ENCODE measurements around the gene C12orf42.

The C12orf42 gene

DNA sequence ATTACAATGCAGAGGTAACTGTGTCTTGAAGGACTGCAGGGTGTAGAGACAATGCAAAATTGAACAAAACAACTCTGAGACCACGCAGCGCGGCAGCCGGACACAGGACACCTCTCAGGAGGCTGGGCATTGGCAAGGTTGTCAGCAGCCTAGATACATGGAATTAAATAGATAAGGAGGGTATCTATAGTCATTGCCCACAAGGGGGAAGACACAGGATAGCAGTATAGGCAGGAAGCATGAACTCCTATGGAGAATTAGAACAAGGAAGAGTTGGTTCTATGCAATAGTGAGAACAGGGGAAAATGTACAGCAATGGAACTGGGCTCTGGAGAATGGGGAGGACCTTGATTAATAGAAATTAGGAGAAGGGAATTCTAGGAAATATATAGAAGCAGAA lies 164.1 kb downstream of the C12orf42 start:
- H3K4me2 ChIP-seq (ENCODE audit: low read length), result no peak overlapping the region
- TF ChIP-seq CTCF (IDR thresholded peaks at IDR 0.05), result no peak

GRCh38 chr12:103330672-103331071 lies 165.1 kb downstream of the C12orf42 start:
- Histone ChIP-seq H3K27me3 (ENCODE audit: control insufficient read depth, insufficient read depth, low read length) (no peaks in the 10 kb centered on the region), H3K4me2 (ENCODE audit: low read length) (no peak overlapping the region), H3K9ac (no peak overlapping the region), H3K79me2 (no peaks in the 10 kb centered on the region), H3K9me3 (ENCODE audit: control insufficient read depth, low read length) (no peaks in the 10 kb centered on the region), H3K27ac (no peak overlapping the region), H3K4me3 (ENCODE audit: low read depth, low read length) (no peak overlapping the region), H3K4me1 (no peaks in the 10 kb centered on the region), H3K36me3 (ENCODE audit: control insufficient read depth, insufficient read depth, low read length) (no peaks in the 10 kb centered on the region), H2AFZ (no peak overlapping the region)
- no peak for TF ChIP-seq CTCF (IDR thresholded peaks at IDR 0.05)

More for the DNA sequence above, 164.1 kb downstream of the C12orf42 start:
- Histone ChIP-seq H3K27me3 (ENCODE audit: control insufficient read depth, insufficient read depth, low read length) (no peaks in the 10 kb centered on the region), H3K4me3 (ENCODE audit: low read depth, low read length) (no peak overlapping the region), H3K36me3 (ENCODE audit: control insufficient read depth, insufficient read depth, low read length) (no peaks in the 10 kb centered on the region), H3K9me3 (ENCODE audit: control insufficient read depth, low read length) (no peaks in the 10 kb centered on the region), H3K9ac (no peak overlapping the region), H3K79me2 (no peaks in the 10 kb centered on the region), H3K27ac (no peak overlapping the region), H2AFZ (no peak overlapping the region), H3K4me1 (no peaks in the 10 kb centered on the region)

DNA sequence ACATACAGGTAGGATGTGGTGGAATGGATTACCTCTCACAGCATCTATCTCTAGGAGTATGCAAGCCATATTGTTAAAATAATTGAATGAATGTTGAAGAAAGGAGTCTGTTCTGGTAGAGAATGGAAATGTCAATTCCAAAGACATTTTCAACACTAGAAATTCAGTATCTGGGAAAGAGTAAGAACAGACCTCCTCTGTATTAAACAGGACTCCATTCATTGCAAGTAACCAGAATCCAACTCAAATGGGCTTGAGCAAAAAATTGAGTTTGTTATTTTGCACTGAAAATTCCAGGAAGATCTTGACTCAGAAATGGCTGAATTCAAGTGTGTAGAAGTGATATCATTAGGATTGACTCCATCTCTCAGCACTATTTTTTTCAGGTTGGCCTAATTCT lies 168.1 kb downstream of the C12orf42 start:
- TF ChIP-seq CTCF (IDR thresholded peaks at IDR 0.05), result no peak
- H3K4me2 ChIP-seq (ENCODE audit: low read length), result no peak overlapping the region

DNA sequence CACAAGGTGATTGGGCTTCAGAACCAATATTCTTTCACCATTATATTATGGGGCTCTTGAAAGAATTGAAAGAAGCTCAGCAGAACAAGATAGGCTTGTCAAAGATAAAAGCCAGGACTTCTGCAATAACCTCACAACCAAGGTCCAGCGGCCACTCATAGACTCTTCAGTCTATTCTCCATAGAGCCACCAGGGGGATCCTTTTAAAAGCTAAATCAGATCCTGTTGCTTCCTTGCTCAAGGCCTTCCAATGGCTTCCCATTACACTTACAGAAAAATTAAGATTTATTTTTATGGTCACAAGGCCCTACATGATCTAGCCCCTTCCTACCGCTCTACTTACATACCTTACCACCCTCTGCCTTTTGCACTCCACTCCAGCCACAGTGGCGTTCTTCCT lies 169.6 kb downstream of the C12orf42 start:
- no peak overlapping the region for H3K27ac ChIP-seq
- TF ChIP-seq CTCF (IDR thresholded peaks at IDR 0.05), result no peak

More for the DNA sequence above, 168.1 kb downstream of the C12orf42 start:
- Histone ChIP-seq H3K36me3 (ENCODE audit: control insufficient read depth, insufficient read depth, low read length) (no peaks in the 10 kb centered on the region), H3K79me2 (no peaks in the 10 kb centered on the region), H3K27ac (no peak overlapping the region), H3K4me3 (ENCODE audit: low read depth, low read length) (no peak overlapping the region), H3K9me3 (ENCODE audit: control insufficient read depth, low read length) (no peaks in the 10 kb centered on the region), H2AFZ (no peak overlapping the region), H3K4me1 (no peaks in the 10 kb centered on the region), H3K9ac (no peak overlapping the region), H3K27me3 (ENCODE audit: control insufficient read depth, insufficient read depth, low read length) (no peaks in the 10 kb centered on the region)

DNA sequence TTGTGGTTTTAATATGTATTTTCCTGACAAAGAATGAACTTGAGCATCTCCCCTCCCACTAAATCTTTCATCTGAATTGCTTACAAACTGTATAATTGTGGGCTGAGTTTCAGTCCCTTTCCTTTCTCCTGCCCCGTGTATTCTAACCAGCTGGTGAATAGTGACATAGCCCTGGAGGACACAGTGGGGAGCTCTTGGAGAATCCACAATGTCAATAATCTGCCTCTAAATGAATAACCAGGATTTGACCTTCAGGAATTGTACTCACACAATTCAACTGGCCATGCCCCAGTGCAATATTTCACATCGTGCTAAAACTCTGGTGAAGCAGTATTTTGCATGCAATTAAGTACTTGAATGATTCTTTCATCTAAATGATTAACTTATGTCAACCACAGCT lies 177.2 kb downstream of the C12orf42 start:
- Histone ChIP-seq H3K4me1 (no peaks in the 10 kb centered on the region), H3K27ac (no peak overlapping the region), H3K4me3 (ENCODE audit: low read depth, low read length) (no peak overlapping the region), H3K36me3 (ENCODE audit: control insufficient read depth, insufficient read depth, low read length) (no peaks in the 10 kb centered on the region), H3K4me2 (ENCODE audit: low read length) (no peak overlapping the region), H3K9ac (no peak overlapping the region), H3K27me3 (ENCODE audit: control insufficient read depth, insufficient read depth, low read length) (no peaks in the 10 kb centered on the region), H3K79me2 (no peaks in the 10 kb centered on the region), H3K9me3 (ENCODE audit: control insufficient read depth, low read length) (no peaks in the 10 kb centered on the region), H2AFZ (no peak overlapping the region)
- no peak for TF ChIP-seq CTCF (IDR thresholded peaks at IDR 0.05)

More for the DNA sequence above, 169.6 kb downstream of the C12orf42 start:
- Histone ChIP-seq H2AFZ (no peak overlapping the region), H3K4me2 (ENCODE audit: low read length) (no peak overlapping the region), H3K79me2 (no peaks in the 10 kb centered on the region), H3K36me3 (ENCODE audit: control insufficient read depth, insufficient read depth, low read length) (no peaks in the 10 kb centered on the region), H3K9ac (no peak overlapping the region), H3K4me3 (ENCODE audit: low read depth, low read length) (no peak overlapping the region), H3K9me3 (ENCODE audit: control insufficient read depth, low read length) (no peaks in the 10 kb centered on the region), H3K27me3 (ENCODE audit: control insufficient read depth, insufficient read depth, low read length) (no peaks in the 10 kb centered on the region), H3K4me1 (no peaks in the 10 kb centered on the region)

Data from parathyroid adenoma (tissue), 2 donors.